Testis (tissue), 3 donors: ENCODE results near the gene RAB11FIP5. TPM values are rescaled to one million over a fixed set of nuclear protein-coding genes. Genes with fewer than 3 reads are reported as not detected.

Experiments
- DNase-seq: peaks from one replicate; pipeline ENCODE4 v3.0.0-alpha.2; 2019
- H3K27ac ChIP-seq, 2 donors: fragments of 200-600 bp; sonication (generic); one replicate each; pipeline ENCODE4 v1.5.1; 2019
- H3K27me3 ChIP-seq: fragments of 200-600 bp; sonication (generic); one replicate; pipeline ENCODE4 v1.5.1; 2019
- H3K36me3 ChIP-seq: fragments of 200-600 bp; sonication (generic); one replicate; pipeline ENCODE4 v1.5.1; 2017; ENCODE audit warnings: low read depth; ENCODE audit errors: missing control alignments
- H3K4me1 ChIP-seq: fragments of 200-600 bp; sonication (generic); one replicate; pipeline ENCODE4 v1.5.1; 2019
- H3K4me3 ChIP-seq, 2 donors: fragments of 200-600 bp; sonication (generic); one replicate each; pipeline ENCODE4 v1.5.1; 2017 to 2019
- H3K9me3 ChIP-seq: fragments of 200-600 bp; sonication (generic); one replicate; pipeline ENCODE4 v1.5.1; 2017
- POLR2A ChIP-seq: fragments of 450-650 bp; IDR thresholded peaks from one replicate; pipeline ENCODE4 v1.6.1; 2017; ENCODE audit warnings: antibody characterized with exemption, mild to moderate bottlenecking, moderate library complexity
- WGBS, 2 donors: methylation state at CpG; one replicate each; pipeline ENCODE4 v1.1.5; 2018; 5-methylcytosine and 5-hydroxymethylcytosine counted together
- intact Hi-C: fragments of 100-400 bp; cut with DNase I; formaldehyde crosslinking; loops from one replicate; pipeline ENCODE4 v1.15.1; 2023; ENCODE audit warnings: low total_unique reads
- polyA plus RNA-seq: library from polyadenylated mRNA; stranded (reverse); fragments of 350-450 nt; fragmentation: Illumina TruSeq; extraction: RNeasy Lipid Tissue Mini Kit (QIAGEN cat#74804); gene quantifications from one replicate; pipeline ENCODE4 v1.2.3, GENCODE V29; 2014; ENCODE audit warnings: low read depth, low replicate concordance; ENCODE audit not compliant: insufficient read depth
- total RNA-seq, 2 donors: library from RNA; depleted of rRNA; stranded (reverse); fragments of >200 nt; gene quantifications; one replicate each; pipeline ENCODE4 v1.2.3, GENCODE V29; 2016
- TF ChIP-seq, protein P1 (sequence below), 3 experiments: fragments of 450-650 bp in 2 of 3; fragments of 200-600 bp in 1 of 3; sonication (generic) in 1 of 3; IDR thresholded peaks; one replicate each; pipeline ENCODE4 v1.5.1; 2016 to 2019; ENCODE audit warnings: antibody characterized with exemption in 3 of 3, mild to moderate bottlenecking in 2 of 3, moderate library complexity in 1 of 3

Gene RAB11FIP5
- total and polyA plus RNA-seq, 3 donors from 2014 or later: 108 to 332 (median 168) TPM

DNA sequence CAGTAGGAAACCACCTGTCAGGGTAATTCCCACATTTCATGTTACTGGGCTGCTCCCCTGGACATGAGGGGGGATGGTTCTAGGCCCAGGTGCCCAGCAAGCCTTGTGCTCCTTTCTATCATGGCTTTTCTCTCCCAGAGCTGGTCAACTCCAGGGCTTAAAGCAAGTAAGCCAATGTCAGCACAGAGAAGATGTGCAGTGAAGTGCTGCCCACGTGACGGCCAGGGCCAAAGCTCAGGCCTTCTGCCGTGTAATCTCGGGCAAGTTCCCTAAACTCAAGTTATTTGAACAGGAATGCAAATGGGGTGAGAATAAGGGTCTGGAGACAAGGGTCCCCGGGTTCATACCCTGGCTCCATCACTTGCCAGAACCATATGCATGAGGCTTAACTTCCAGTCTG is 57.8 kb downstream of the RAB11FIP5 start:
- intact Hi-C loops: no loop called here
- 96% methylated on average over 5 of the region's 5 CpGs for WGBS, 2 donors
- Histone ChIP-seq H3K9me3 (no peaks in the 10 kb centered on the region), H3K4me3 (no peak overlapping the region), H3K27ac (no peak overlapping the region), H3K36me3 (no peaks in the 10 kb centered on the region), H3K27me3 (no peaks in the 10 kb centered on the region), H3K4me1 (no peaks in the 10 kb centered on the region)
- no peak for DNase-seq
- TF ChIP-seq POLR2A: no peak
- TF ChIP-seq, protein P1, sequence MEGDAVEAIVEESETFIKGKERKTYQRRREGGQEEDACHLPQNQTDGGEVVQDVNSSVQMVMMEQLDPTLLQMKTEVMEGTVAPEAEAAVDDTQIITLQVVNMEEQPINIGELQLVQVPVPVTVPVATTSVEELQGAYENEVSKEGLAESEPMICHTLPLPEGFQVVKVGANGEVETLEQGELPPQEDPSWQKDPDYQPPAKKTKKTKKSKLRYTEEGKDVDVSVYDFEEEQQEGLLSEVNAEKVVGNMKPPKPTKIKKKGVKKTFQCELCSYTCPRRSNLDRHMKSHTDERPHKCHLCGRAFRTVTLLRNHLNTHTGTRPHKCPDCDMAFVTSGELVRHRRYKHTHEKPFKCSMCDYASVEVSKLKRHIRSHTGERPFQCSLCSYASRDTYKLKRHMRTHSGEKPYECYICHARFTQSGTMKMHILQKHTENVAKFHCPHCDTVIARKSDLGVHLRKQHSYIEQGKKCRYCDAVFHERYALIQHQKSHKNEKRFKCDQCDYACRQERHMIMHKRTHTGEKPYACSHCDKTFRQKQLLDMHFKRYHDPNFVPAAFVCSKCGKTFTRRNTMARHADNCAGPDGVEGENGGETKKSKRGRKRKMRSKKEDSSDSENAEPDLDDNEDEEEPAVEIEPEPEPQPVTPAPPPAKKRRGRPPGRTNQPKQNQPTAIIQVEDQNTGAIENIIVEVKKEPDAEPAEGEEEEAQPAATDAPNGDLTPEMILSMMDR (IDR thresholded peaks at IDR 0.05): no peak

DNA sequence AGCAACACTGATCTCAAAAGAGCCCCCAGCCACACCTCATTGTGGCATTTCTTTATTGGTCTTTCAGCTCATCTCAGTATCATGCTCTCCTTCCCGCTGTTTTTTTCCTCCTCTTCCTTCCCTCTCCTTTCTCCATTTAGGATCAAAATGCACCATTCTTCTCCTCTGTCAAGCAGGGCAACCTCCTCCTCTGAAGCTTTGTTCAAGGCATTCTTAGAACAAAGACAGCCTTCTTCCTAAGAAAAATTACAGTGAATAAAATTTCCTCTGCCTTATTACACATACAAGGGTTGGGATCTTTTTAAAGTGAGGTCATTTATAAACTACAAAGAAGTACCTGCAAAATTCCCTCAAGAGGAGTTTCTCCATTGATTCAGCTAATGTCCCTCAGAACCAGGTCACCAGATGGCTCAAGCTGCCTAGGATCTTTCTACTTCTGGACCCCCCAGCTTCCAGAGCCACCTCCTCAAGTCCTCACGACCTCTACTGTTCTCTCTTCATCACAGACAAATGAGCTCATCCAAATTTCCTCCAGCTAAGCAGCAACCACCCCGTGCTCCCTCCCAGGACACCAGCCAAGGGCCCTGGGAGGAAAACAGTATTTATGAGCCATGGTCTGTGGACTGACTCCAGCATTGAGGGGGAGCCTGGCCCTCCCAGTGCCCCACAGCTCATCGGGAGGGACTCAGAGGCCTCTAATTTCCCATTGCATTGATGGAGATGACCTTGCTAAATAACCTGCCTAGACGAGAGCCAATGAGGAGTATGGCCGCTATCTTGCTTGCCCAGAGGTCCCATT is 59.2 kb downstream of the RAB11FIP5 start:
- H3K4me3 ChIP-seq: no peak overlapping the region
- no peak overlapping the region for H3K27ac ChIP-seq
- WGBS, 2 donors: 62 to 66% methylated on average over 6 of the region's 6 CpGs
- TF ChIP-seq, protein P1 (IDR thresholded peaks at IDR 0.05): no peak
- no peak for TF ChIP-seq POLR2A
- intact Hi-C loops: no loop called here
- no peaks in the 10 kb centered on the region for H3K27me3 ChIP-seq
- H3K9me3 ChIP-seq: no peaks in the 10 kb centered on the region
- H3K4me1 ChIP-seq: no peaks in the 10 kb centered on the region
- DNase-seq: no peak
- no peaks in the 10 kb centered on the region for H3K36me3 ChIP-seq

DNA sequence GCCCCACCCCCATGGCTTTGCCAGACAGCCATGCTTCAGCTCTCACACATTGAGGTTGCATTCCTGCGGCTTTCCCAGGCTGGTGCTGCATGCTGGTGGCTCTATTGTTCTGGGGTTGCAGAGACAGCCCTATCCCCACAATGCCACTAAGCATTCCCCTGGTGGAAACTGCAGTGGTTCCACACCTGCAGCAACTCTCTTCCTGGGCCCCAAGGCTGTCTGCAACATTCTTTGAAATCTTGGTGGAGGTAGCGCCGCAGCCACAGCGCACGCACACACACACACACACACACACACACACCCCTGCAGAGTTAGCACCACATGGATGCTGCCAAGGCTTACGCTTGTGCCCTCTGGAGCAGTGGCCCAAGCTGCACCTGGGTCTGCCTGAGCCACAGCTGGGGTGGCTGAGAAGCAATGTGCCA is 62.6 kb downstream of the RAB11FIP5 start:
- H3K4me1 ChIP-seq: no peaks in the 10 kb centered on the region
- no peak overlapping the region for H3K27ac ChIP-seq
- H3K36me3 ChIP-seq: no peaks in the 10 kb centered on the region
- WGBS, 2 donors: 89 to 94% methylated on average over 3 to 6 of the region's 6 CpGs
- no peaks in the 10 kb centered on the region for H3K9me3 ChIP-seq
- DNase-seq: no peak
- TF ChIP-seq POLR2A: no peak
- TF ChIP-seq, protein P1 (IDR thresholded peaks at IDR 0.05): no peak
- no peak overlapping the region for H3K4me3 ChIP-seq
- H3K27me3 ChIP-seq: no peaks in the 10 kb centered on the region
- intact Hi-C loops: no loop called here

DNA sequence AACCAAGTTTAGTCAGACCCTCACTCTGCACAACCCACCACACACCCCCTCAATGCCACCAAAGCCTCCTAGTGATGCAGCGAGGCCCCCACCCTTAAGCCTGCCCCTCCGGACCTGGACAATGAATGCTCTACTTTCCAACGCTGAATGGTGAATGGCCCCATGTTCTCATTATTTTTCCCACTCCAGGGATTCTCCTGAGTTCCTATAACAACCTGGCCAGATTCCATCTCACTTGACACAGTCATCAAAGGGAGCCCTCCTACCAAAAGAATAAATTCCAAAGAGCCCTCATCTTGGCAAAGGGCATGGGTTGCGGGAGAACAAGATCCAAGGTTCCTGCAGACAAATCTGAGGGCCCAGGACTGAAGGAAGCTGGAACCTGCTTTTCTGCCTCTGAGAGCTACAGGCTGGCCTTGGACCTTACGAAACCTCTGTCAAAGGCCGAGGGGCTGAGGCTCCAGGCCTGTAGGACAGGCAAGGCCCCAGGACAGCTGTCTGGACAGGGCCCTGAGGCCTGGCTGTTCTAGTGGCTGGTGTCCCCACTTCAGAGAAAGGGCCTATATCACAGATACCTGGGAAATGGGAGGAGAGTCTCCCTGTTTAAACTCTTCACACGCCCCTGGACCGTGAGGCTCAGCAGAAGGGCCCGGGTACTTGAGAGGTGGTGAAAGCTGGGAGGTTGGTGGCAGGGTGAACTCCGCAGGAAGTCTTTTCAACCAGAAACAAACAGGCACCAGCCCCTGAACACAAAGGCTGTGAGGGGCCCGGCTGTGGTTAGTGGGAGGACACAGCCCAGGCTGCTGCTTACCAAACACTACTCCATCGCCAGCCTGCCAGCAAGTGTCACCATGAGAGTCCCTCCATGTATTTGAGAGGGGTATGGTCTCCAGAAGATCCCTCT is 68.6 kb downstream of the RAB11FIP5 start:
- intact Hi-C loops: no loop called here
- TF ChIP-seq, protein P1 (IDR thresholded peaks at IDR 0.05): no peak
- TF ChIP-seq POLR2A: no peak
- no peak overlapping the region for H3K4me3 ChIP-seq
- H3K4me1 ChIP-seq: no peaks in the 10 kb centered on the region
- 83 to 86% methylated on average over 11 to 12 of the region's 12 CpGs for WGBS, 2 donors
- no peaks in the 10 kb centered on the region for H3K36me3 ChIP-seq
- no peaks in the 10 kb centered on the region for H3K27me3 ChIP-seq
- H3K27ac ChIP-seq: no peak overlapping the region
- no peaks in the 10 kb centered on the region for H3K9me3 ChIP-seq
- DNase-seq: no peak
